Right lobe of liver (tissue), 4 donors: ENCODE results near the gene AVL9.

Experiments
- CTCF ChIP-seq, 4 donors: fragments of 200-600 bp in 3 of 4; fragments of 450-650 bp in 1 of 4; IDR thresholded peaks; one replicate each; pipeline versions ENCODE4 v1.5.1 to v1.8.0; 2016 to 2022; ENCODE audit warnings: antibody characterized with exemption in 4 of 4, mild to moderate bottlenecking in 2 of 4
- POLR2A ChIP-seq: fragments of 450-650 bp; IDR thresholded peaks from one replicate; pipeline ENCODE4 v1.6.1; 2017; ENCODE audit warnings: antibody characterized with exemption, mild to moderate bottlenecking
- donor health status: DM: no; HTN: no; CAD: no.
- donor health status: DM: no; HTN: no; CAD: no.
- donor health status: DM: no; HTN: yes; CAD: no.

DNA sequence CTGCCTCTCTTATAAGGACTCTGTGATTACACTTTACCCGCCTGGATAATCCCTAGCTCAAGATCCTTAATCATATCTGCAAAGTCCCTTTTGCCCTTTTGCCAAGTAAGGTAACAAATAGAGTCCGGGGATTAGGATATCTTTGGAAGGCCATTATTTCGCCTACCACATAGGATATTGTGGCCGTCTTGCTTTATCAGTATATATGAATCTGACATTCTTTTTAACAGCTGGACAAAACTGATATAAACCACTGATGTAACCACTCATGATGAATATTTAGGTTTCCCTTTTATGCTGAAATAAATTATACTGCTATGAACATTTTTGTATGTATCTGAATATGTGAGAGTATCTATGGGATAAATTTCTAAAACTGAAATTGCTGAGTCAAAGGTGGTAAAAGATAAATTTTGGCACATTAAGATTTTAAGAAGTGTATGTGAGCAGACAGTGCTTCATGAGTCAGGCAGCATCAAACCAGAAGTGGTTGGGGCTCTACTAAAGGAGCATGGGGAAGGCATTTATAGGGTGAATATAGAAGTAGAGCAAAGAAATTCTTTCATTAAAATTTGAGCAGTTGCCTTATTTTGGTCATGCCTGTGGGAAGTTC is 44.7 kb downstream of the AVL9 start:
- TF ChIP-seq POLR2A = no peak
- no peak for TF ChIP-seq CTCF (IDR thresholded peaks at IDR 0.05)
